CD8-positive, alpha-beta memory T cell (primary cell): ENCODE data around the gene CARD11. TPM values are rescaled to one million over a fixed set of nuclear protein-coding genes. Genes with fewer than 3 reads are reported as not detected.

Source experiments
- CTCF ChIA-PET: fragments of 350-600 bp; sonication (Branson Sonifier 250); formaldehyde crosslinking; loops from one replicate; lab custom pipeline; 2021; ENCODE audit warnings: antibody characterized with exemption; lab: Charles Lee
- POLR2A ChIA-PET: fragments of 350-600 bp; sonication (Branson Sonifier 250); formaldehyde crosslinking; loops from one replicate; lab custom pipeline; 2021; ENCODE audit warnings: antibody characterized with exemption; lab: Charles Lee
- DNase-seq, 5 donors: peaks; one replicate each; pipeline versions ENCODE4 v3.0.0 to v3.0.0-alpha.2; 2020 to 2022; ENCODE audit warnings: mixed read lengths in 1 of 5
- H3K27ac ChIP-seq: one replicate; pipeline ENCODE4 v1.7.0; 2013; ENCODE audit warnings: low read depth, mild to moderate bottlenecking, low read length, moderate library complexity
- H3K27me3 ChIP-seq: 2 replicates; pipeline ENCODE4 v1.7.0; 2013; ENCODE audit warnings: low read length, mild to moderate bottlenecking; ENCODE audit not compliant: insufficient read depth, poor library complexity, severe bottlenecking
- H3K36me3 ChIP-seq: 2 replicates; pipeline ENCODE4 v1.7.0; 2013; ENCODE audit warnings: mild to moderate bottlenecking, low read length, moderate library complexity; ENCODE audit not compliant: insufficient read depth
- H3K4me1 ChIP-seq: 2 replicates; pipeline ENCODE4 v1.7.0; 2013; ENCODE audit warnings: mild to moderate bottlenecking, low read length, moderate library complexity; ENCODE audit not compliant: insufficient read depth
- H3K4me3 ChIP-seq: 2 replicates; pipeline ENCODE4 v1.7.0; 2013; ENCODE audit warnings: mild to moderate bottlenecking, low read length
- H3K9me3 ChIP-seq: 2 replicates; pipeline ENCODE4 v1.7.0; 2013; ENCODE audit warnings: mild to moderate bottlenecking, low read length
- H3K27ac Mint-ChIP-seq, 8 donors: one replicate each; pipeline ENCODE4 v1.8.0; 2020 to 2021; ENCODE audit warnings: mixed read lengths in 8 of 8, mild to moderate bottlenecking in 6 of 8, inconsistent platforms in 3 of 8, moderate library complexity in 3 of 8
- H3K27me3 Mint-ChIP-seq, 2 donors: one replicate each; pipeline ENCODE4 v1.8.0; 2020 to 2021; ENCODE audit warnings: mixed read lengths in 2 of 2, mild to moderate bottlenecking in 1 of 2, moderate library complexity in 1 of 2
- H3K36me3 Mint-ChIP-seq, 3 donors: one replicate each; pipeline ENCODE4 v1.8.0; 2020 to 2021; ENCODE audit warnings: mixed read lengths in 3 of 3, inconsistent platforms in 1 of 3, mild to moderate bottlenecking in 1 of 3
- H3K4me1 Mint-ChIP-seq, 3 donors: one replicate each; pipeline ENCODE4 v1.8.0; 2020 to 2021; ENCODE audit warnings: mixed read lengths in 3 of 3, inconsistent platforms in 1 of 3, mild to moderate bottlenecking in 1 of 3
- H3K4me3 Mint-ChIP-seq, 7 donors: one replicate each; pipeline ENCODE4 v1.8.0; 2020 to 2021; ENCODE audit warnings: mixed read lengths in 7 of 7, mild to moderate bottlenecking in 6 of 7, moderate library complexity in 4 of 7, inconsistent platforms in 2 of 7
- H3K9me3 Mint-ChIP-seq, 5 donors: one replicate each; pipeline ENCODE4 v1.8.0; 2020 to 2022; ENCODE audit warnings: mixed read lengths in 5 of 5, mild to moderate bottlenecking in 3 of 5, moderate library complexity in 2 of 5, inconsistent platforms in 1 of 5
- polyA plus RNA-seq: library from polyadenylated mRNA; unstranded; fragments of 300-500 nt; fragmentation: Illumina TruSeq; gene quantifications from one replicate; pipeline ENCODE4 v1.2.3, GENCODE V29; 2021
- total RNA-seq, 2 experiments: library from RNA; stranded (reverse); gene quantifications; one replicate each; pipeline ENCODE4 v1.2.3, GENCODE V29; 2021

The CARD11 gene
- total RNA-seq (10 to 100 TPM; 68.4 to 72.1 TPM), polyA plus RNA-seq (40.9 TPM)

- H3K36me3 Mint-ChIP-seq = peaks cover 4 to 23% (median 11%) of the 10 kb centered on the region in 3 donors
- peaks cover 38 to 55% (median 46%) of the 10 kb centered on the region in 3 donors for H3K4me1 Mint-ChIP-seq
These were observed at the start of gene CARD11 for GRCh38 chr7:3043544-3044371. Gene CARD11 (minus strand): TSS chr7:3043867. CDS start chr7:2958506, 85,361 bp downstream.

DNA sequence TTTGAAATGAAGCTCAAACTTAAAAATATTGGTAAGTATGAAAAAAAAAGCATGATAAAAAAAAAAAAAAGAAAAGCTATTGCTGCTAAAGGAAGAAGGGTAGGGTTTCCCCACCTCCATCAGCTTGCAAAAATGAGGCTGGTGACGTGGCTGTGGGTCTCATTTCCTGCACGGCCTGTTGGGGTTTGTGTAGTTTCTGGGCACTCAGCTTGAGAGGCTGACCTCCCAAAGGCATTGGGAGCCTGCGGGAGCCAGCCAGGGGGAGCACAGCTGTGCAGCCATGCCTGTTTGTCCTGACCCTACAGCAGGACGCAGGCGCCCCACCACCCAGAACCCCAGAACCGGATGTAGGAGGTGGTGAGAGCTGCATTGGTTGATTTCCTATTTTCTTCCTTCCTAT is 48.8 kb upstream of the CARD11 start:
- Mint-ChIP-seq H3K27me3 (no peaks in the 10 kb centered on the region), H3K4me3 (peak overlapping the region; percentile 67 to 81 (median 75)), H3K4me1 (peaks cover 67 to 80% (median 78%) of the 10 kb centered on the region in 3 donors), H3K9me3 (no peaks in the 10 kb centered on the region), H3K27ac (peak overlapping the region; percentile 88 to 99 (median 98)), H3K36me3 (peaks cover 0 to 4% (median 4%) of the 10 kb centered on the region in 3 donors)
- peaks cover 75% of the 10 kb centered on the region for H3K4me1 ChIP-seq
- POLR2A ChIA-PET = interaction anchor here (0.5 to 3.2 kb wide), 16 partner anchors 10 to 494 kb away, joined by 3 to 22 read pairs (median 4); partner anchors contain the start of genes CARD11 and GNA12
- DNase-seq = peak; percentile 56 to 86 (median 78)
- CTCF ChIA-PET = interaction anchor here (0.6 to 5.0 kb wide), 16 partner anchors 9 to 227 kb away, joined by 3 to 44 read pairs (median 4); no protein-coding TSS in a partner anchor
- no peaks in the 10 kb centered on the region for H3K36me3 ChIP-seq
- H3K27ac ChIP-seq = peak overlapping the region; percentile 51
- no peaks in the 10 kb centered on the region for H3K9me3 ChIP-seq
- H3K27me3 ChIP-seq = no peaks in the 10 kb centered on the region
- H3K4me3 ChIP-seq = peak overlapping the region; percentile 27

More at GRCh38 chr7:3043544-3044371, at the start of gene CARD11:
- Histone ChIP-seq H3K4me1 (peaks cover 46% of the 10 kb centered on the region), H3K36me3 (no peaks in the 10 kb centered on the region), H3K4me3 (peak within 1 kb of the TSS; percentile 82), H3K27me3 (no peaks in the 10 kb centered on the region), H3K9me3 (no peaks in the 10 kb centered on the region), H3K27ac (peak within 1 kb of the TSS; percentile 76)
- ChIA-PET CTCF (interaction anchor here (1.1 to 3.1 kb wide), 4 partner anchors 11 to 111 kb away, joined by 3 to 13 read pairs (median 3); no protein-coding TSS in a partner anchor), POLR2A (interaction anchor here (0.5 to 2.3 kb wide), 4 partner anchors 19 to 182 kb away, joined by 3 to 10 read pairs (median 4); no protein-coding TSS in a partner anchor)
- H3K27ac Mint-ChIP-seq = peak within 1 kb of the TSS; percentile 69 to 98 (median 96)
- H3K4me3 Mint-ChIP-seq = peak within 1 kb of the TSS; percentile 93 to 99 (median 96)
- H3K9me3 Mint-ChIP-seq = peaks cover 0 to 2% (median 0%) of the 10 kb centered on the region in 5 donors
- peaks cover 0 to 3% of the 10 kb centered on the region in 2 donors for H3K27me3 Mint-ChIP-seq
- DNase-seq = peak; percentile 52 to 74 (median 59)

- Mint-ChIP-seq H3K36me3 (peaks cover 0 to 4% (median 4%) of the 10 kb centered on the region in 3 donors), H3K27ac (peak overlapping the region; percentile 88 to 99 (median 98)), H3K4me3 (peak overlapping the region; percentile 67 to 81 (median 75)), H3K27me3 (no peaks in the 10 kb centered on the region), H3K9me3 (no peaks in the 10 kb centered on the region), H3K4me1 (peaks cover 66 to 73% (median 73%) of the 10 kb centered on the region in 3 donors)
- peak overlapping the region; percentile 51 for H3K27ac ChIP-seq
- ChIA-PET POLR2A (interaction anchor here (0.8 to 3.2 kb wide), 3 partner anchors 23 to 48 kb away, joined by 4 to 22 read pairs (median 10); partner anchors contain the start of gene CARD11), CTCF (interaction anchor here (0.6 to 5.0 kb wide), 10 partner anchors 16 to 226 kb away, joined by 3 to 44 read pairs (median 6); no protein-coding TSS in a partner anchor)
- no peaks in the 10 kb centered on the region for H3K36me3 ChIP-seq
- no peak for DNase-seq
- peak overlapping the region; percentile 27 for H3K4me3 ChIP-seq
- no peaks in the 10 kb centered on the region for H3K27me3 ChIP-seq
- H3K4me1 ChIP-seq = peaks cover 75% of the 10 kb centered on the region
- no peaks in the 10 kb centered on the region for H3K9me3 ChIP-seq
These were observed 48.0 kb upstream of the CARD11 start for GRCh38 chr7:3091631-3092030.

DNA sequence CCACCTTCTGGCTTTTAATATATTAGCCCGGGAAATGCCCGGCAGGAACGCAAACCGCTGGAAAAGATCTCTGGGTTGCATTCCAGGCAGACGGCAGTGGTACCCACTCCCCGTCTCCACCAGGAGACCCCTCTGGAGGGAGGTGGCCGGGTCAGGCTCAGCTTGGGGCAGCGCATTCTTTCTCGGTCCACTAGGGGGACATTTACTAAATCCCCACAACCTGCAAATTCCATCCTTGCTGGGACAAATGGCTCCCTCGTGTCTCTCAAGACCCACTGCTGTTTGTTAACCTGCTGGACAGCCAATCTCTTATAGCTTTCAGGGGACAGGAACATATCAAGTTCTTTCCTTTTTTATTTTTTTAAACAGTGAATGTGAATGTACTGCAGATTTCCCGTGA is 45.8 kb upstream of the CARD11 start:
- H3K36me3 ChIP-seq = no peaks in the 10 kb centered on the region
- no peaks in the 10 kb centered on the region for H3K27me3 ChIP-seq
- H3K27ac ChIP-seq = no peak overlapping the region
- H3K4me3 Mint-ChIP-seq = peak overlapping the region in 1 of 7 donors; percentile 41
- H3K4me1 ChIP-seq = peaks cover 56% of the 10 kb centered on the region
- H3K9me3 Mint-ChIP-seq = no peaks in the 10 kb centered on the region
- peaks cover 53 to 60% (median 55%) of the 10 kb centered on the region in 3 donors for H3K4me1 Mint-ChIP-seq
- no peak overlapping the region for H3K4me3 ChIP-seq
- H3K27ac Mint-ChIP-seq = peak overlapping the region; percentile 17 to 99 (median 80)
- ChIA-PET POLR2A (no interaction called here), CTCF (interaction anchor here (1.3 to 5.0 kb wide), 9 partner anchors 9 to 65 kb away, joined by 4 to 44 read pairs (median 5); no protein-coding TSS in a partner anchor)
- H3K27me3 Mint-ChIP-seq = no peaks in the 10 kb centered on the region
- no peaks in the 10 kb centered on the region for H3K36me3 Mint-ChIP-seq
- DNase-seq = no peak
- H3K9me3 ChIP-seq = no peaks in the 10 kb centered on the region

DNA sequence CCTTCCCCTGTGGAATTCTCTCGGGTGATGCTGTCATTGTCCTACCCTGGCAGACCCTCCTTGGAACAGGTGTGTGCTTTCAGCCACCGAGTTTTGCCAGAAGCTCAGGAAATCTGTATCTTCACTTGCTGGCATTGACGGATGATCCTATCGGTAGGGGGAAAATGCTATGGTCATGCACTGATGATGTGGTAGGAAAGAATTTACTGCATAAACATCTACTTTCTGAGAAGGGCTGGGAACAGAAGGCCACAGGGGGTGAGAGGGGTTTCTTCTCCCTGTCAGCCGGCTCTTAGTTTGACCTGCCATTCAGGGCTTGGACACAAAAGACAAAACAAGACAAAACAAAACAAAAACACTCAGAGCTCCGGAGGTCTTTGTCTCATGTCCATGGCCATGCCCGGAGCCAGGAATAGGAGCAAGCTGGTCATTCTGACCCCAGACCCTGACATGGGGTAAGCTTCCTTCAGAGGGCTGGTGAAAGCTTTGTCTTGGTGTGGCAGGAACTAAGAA is 43.6 kb upstream of the CARD11 start:
- no peaks in the 10 kb centered on the region for H3K9me3 ChIP-seq
- Mint-ChIP-seq H3K27me3 (peaks cover 0 to 5% of the 10 kb centered on the region in 2 donors), H3K9me3 (no peaks in the 10 kb centered on the region), H3K36me3 (no peaks in the 10 kb centered on the region), H3K27ac (peak overlapping the region in 5 of 8 donors; percentile 12 to 92 (median 36)), H3K4me3 (no peak overlapping the region), H3K4me1 (peaks cover 32 to 44% (median 36%) of the 10 kb centered on the region in 3 donors)
- no peak overlapping the region for H3K4me3 ChIP-seq
- CTCF ChIA-PET = interaction anchor here (0.7 to 1.2 kb wide), 3 partner anchors 15 to 324 kb away, joined by 3 to 4 read pairs (median 3); no protein-coding TSS in a partner anchor
- no peaks in the 10 kb centered on the region for H3K36me3 ChIP-seq
- H3K27me3 ChIP-seq = no peaks in the 10 kb centered on the region
- no peak overlapping the region for H3K27ac ChIP-seq
- no peak for DNase-seq
- peaks cover 34% of the 10 kb centered on the region for H3K4me1 ChIP-seq
- POLR2A ChIA-PET = no interaction called here

GRCh38 chr7:3083350-3083749 is 39.7 kb upstream of the CARD11 start:
- H3K27me3 ChIP-seq = no peaks in the 10 kb centered on the region
- peak overlapping the region in 1 of 8 donors; percentile 55 for H3K27ac Mint-ChIP-seq
- no peaks in the 10 kb centered on the region for H3K9me3 ChIP-seq
- peaks cover 0 to 7% of the 10 kb centered on the region in 2 donors for H3K27me3 Mint-ChIP-seq
- no peak for DNase-seq
- no peaks in the 10 kb centered on the region for H3K36me3 ChIP-seq
- H3K4me3 ChIP-seq = no peak overlapping the region
- H3K36me3 Mint-ChIP-seq = no peaks in the 10 kb centered on the region
- no peak overlapping the region for H3K4me3 Mint-ChIP-seq
- POLR2A ChIA-PET = no interaction called here
- no peaks in the 10 kb centered on the region for H3K9me3 Mint-ChIP-seq
- H3K4me1 ChIP-seq = no peaks in the 10 kb centered on the region
- no peak overlapping the region for H3K27ac ChIP-seq
- peaks cover 3 to 12% (median 5%) of the 10 kb centered on the region in 3 donors for H3K4me1 Mint-ChIP-seq
- CTCF ChIA-PET = interaction anchor here (0.7 to 3.3 kb wide), 3 partner anchors 9 to 72 kb away, joined by 3 to 10 read pairs (median 6); no protein-coding TSS in a partner anchor

DNA sequence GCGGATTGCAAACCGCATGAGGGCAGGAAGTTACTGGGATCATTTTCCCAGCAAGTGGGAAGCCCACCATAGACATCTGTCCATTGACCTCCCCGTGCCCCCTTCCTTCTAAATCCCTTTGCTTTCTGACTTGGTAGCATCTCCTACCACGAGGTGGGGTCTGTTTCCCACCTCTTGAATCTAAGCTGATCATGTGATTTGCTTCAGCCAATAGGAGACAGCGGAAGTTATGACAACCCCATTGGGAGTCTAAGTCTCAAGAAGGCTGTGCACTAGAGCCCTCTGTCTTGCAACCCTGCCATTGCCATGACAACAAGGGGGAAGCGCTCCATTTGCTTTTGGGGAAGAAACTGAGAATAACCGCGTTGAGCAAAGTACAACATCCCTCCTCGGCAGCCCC is 39.2 kb upstream of the CARD11 start:
- peaks cover 3 to 12% (median 5%) of the 10 kb centered on the region in 3 donors for H3K4me1 Mint-ChIP-seq
- Histone ChIP-seq H3K27ac (no peak overlapping the region), H3K27me3 (no peaks in the 10 kb centered on the region), H3K4me3 (no peak overlapping the region), H3K4me1 (no peaks in the 10 kb centered on the region), H3K9me3 (no peaks in the 10 kb centered on the region), H3K36me3 (no peaks in the 10 kb centered on the region)
- no peak overlapping the region for H3K4me3 Mint-ChIP-seq
- H3K27me3 Mint-ChIP-seq = peaks cover 0 to 7% of the 10 kb centered on the region in 2 donors
- H3K9me3 Mint-ChIP-seq = no peaks in the 10 kb centered on the region
- ChIA-PET POLR2A (no interaction called here), CTCF (interaction anchor here (1.8 to 3.3 kb wide), 2 partner anchors 10 to 72 kb away, joined by 6 to 10 read pairs; no protein-coding TSS in a partner anchor)
- no peak for DNase-seq
- peak overlapping the region in 1 of 8 donors; percentile 14 for H3K27ac Mint-ChIP-seq
- no peaks in the 10 kb centered on the region for H3K36me3 Mint-ChIP-seq
